Lung (tissue), 12 donors: ENCODE measurements around the gene MIGA1. TPM values are rescaled to one million over a fixed set of nuclear protein-coding genes. Genes with fewer than 3 reads are reported as not detected.

ENCODE experiments used
- ATAC-seq: fragments of 200-7000 bp; cut with Tn5 transposase; one replicate; pipeline ENCODE4 v1.9.1; 2020; ENCODE audit warnings: moderate number of reproducible peaks; ENCODE audit not compliant: insufficient read depth, low FRiP score
- DNase-seq, 3 donors: peaks; one replicate each; pipeline ENCODE4 v3.0.0-alpha.2; 2013 to 2017
- H3K27ac ChIP-seq, 2 donors: one replicate each; pipeline ENCODE4 v1.5.1; 2013; ENCODE audit warnings: mild to moderate bottlenecking in 2 of 2, moderate library complexity in 2 of 2, control low read depth in 1 of 2, inconsistent platforms in 1 of 2, low read depth in 1 of 2, low read length in 1 of 2
- H3K27me3 ChIP-seq, 3 donors: one replicate each; pipeline ENCODE4 v1.5.1; 2013; ENCODE audit warnings: low read length in 2 of 3; ENCODE audit not compliant: control insufficient read depth in 3 of 3, insufficient read depth in 3 of 3
- H3K36me3 ChIP-seq, 4 donors: one replicate each; pipeline ENCODE4 v1.5.1; 2013; ENCODE audit warnings: low read length in 4 of 4, mild to moderate bottlenecking in 1 of 4, moderate library complexity in 1 of 4; ENCODE audit not compliant: control insufficient read depth in 4 of 4, insufficient read depth in 4 of 4
- H3K4me1 ChIP-seq, 5 donors: one replicate each; pipeline ENCODE4 v1.5.1; 2013; ENCODE audit warnings: low read length in 5 of 5, mild to moderate bottlenecking in 2 of 5, moderate library complexity in 1 of 5; ENCODE audit not compliant: control insufficient read depth in 5 of 5, insufficient read depth in 5 of 5
- H3K4me3 ChIP-seq: one replicate; pipeline ENCODE4 v1.5.1; 2013; ENCODE audit warnings: mild to moderate bottlenecking, control low read depth, moderate library complexity
- H3K9ac ChIP-seq, 2 donors: one replicate each; pipeline ENCODE4 v1.5.1; 2013; ENCODE audit warnings: low read length in 2 of 2, control low read depth in 1 of 2; ENCODE audit not compliant: insufficient read depth in 1 of 2
- H3K9me3 ChIP-seq, 4 donors: one replicate each; pipeline ENCODE4 v1.5.1; 2013; ENCODE audit warnings: low read length in 3 of 4, mild to moderate bottlenecking in 1 of 4, moderate library complexity in 1 of 4; ENCODE audit not compliant: control insufficient read depth in 4 of 4, insufficient read depth in 3 of 4
- CTCF ChIP-seq: IDR thresholded peaks from 2 replicates; pipeline ENCODE4 v1.5.1; 2012; ENCODE audit warnings: mild to moderate bottlenecking; ENCODE audit errors: control extremely low read depth, extremely low read depth
- WGBS, 2 donors: extraction: QIAGEN DNeasy Blood & Tissue Kit; methylation state at CpG; one replicate each; pipeline ENCODE4 v1.1.7; 2013; 5-methylcytosine and 5-hydroxymethylcytosine counted together
- polyA plus RNA-seq, 2 donors: library from polyadenylated mRNA; stranded (reverse); fragments of 200-250 nt; gene quantifications; one replicate each; pipeline ENCODE4 v1.2.1, GENCODE V29; 2013
- total RNA-seq, 2 donors: library from RNA; depleted of rRNA in 1 of 2; stranded (reverse); fragments of >200 nt in 1 of 2; gene quantifications; one replicate each; pipeline ENCODE4 v1.2.1, GENCODE V29; 2014 to 2021
- donor health status: control.
- donor health status: control.
- donor health status: Bipolar disorder and iron deficiency.
- donor health status: healthy.
- donor health status: DM: yes; HTN: yes; CAD: no.

The MIGA1 gene
- total and polyA plus RNA-seq, 4 donors: 2.7 to 28.2 (median 8.5) TPM

GRCh38 chr1:77874804-77875445 is 95.5 kb downstream of the MIGA1 start:
- Histone ChIP-seq H3K36me3 (peaks cover 0 to 1% (median 0%) of the 10 kb centered on the region in 4 donors), H3K4me1 (peaks cover 0 to 6% (median 0%) of the 10 kb centered on the region in 5 donors), H3K9ac (no peak overlapping the region), H3K9me3 (no peaks in the 10 kb centered on the region), H3K27me3 (no peaks in the 10 kb centered on the region), H3K27ac (no peak overlapping the region), H3K4me3 (no peak overlapping the region)
- TF ChIP-seq CTCF: no peak
- no peak for DNase-seq
- 96 to 97% methylated on average over 4 of the region's 4 CpGs for WGBS, 2 donors
- ATAC-seq: no peak

- DNase-seq (no peak), ATAC-seq (no peak)
- 91 to 95% methylated on average over 4 of the region's 4 CpGs for WGBS, 2 donors
- no peak overlapping the region for H3K4me3 ChIP-seq
- no peak for TF ChIP-seq CTCF
- no peaks in the 10 kb centered on the region for H3K27me3 ChIP-seq
- H3K9me3 ChIP-seq: no peaks in the 10 kb centered on the region
- H3K9ac ChIP-seq: no peak overlapping the region
- no peak overlapping the region for H3K27ac ChIP-seq
- peaks cover 0 to 6% (median 0%) of the 10 kb centered on the region in 5 donors for H3K4me1 ChIP-seq
- peaks cover 0 to 1% (median 0%) of the 10 kb centered on the region in 4 donors for H3K36me3 ChIP-seq
Observed at GRCh38 chr1:77876884-77877283, 97.4 kb downstream of the MIGA1 start.

- 98 to 100% methylated on average over 1 of the region's 1 CpG for WGBS, 2 donors
- H3K4me3 ChIP-seq: no peak overlapping the region
- H3K27me3 ChIP-seq: no peaks in the 10 kb centered on the region
- no peak overlapping the region for H3K27ac ChIP-seq
- no peaks in the 10 kb centered on the region for H3K36me3 ChIP-seq
- no peak for ATAC-seq
- H3K9ac ChIP-seq: no peak overlapping the region
- H3K4me1 ChIP-seq: no peaks in the 10 kb centered on the region
- no peak for TF ChIP-seq CTCF
- no peak for DNase-seq
- no peaks in the 10 kb centered on the region for H3K9me3 ChIP-seq
Observed at GRCh38 chr1:77881061-77881460, 101.6 kb downstream of the MIGA1 start.

GRCh38 chr1:77882411-77882810 is 103.0 kb downstream of the MIGA1 start:
- TF ChIP-seq CTCF: no peak
- ATAC-seq: no peak
- H3K9me3 ChIP-seq: no peaks in the 10 kb centered on the region
- no peak overlapping the region for H3K4me3 ChIP-seq
- no peak overlapping the region for H3K27ac ChIP-seq
- no peak for DNase-seq
- H3K9ac ChIP-seq: no peak overlapping the region
- H3K27me3 ChIP-seq: no peaks in the 10 kb centered on the region
- no peaks in the 10 kb centered on the region for H3K36me3 ChIP-seq
- H3K4me1 ChIP-seq: peaks cover 0 to 2% (median 0%) of the 10 kb centered on the region in 5 donors
- WGBS, 2 donors: 61 to 64% methylated on average over 2 of the region's 2 CpGs
